GM12878 (cell line): ENCODE data around the gene TMEM18.

Source experiments
- CTCF ChIP-seq, 3 experiments: IDR thresholded peaks in 2 of 3; conservative IDR thresholded peaks in 1 of 3; 2 replicates each; pipeline ENCODE4 v1.5.1; 2011; ENCODE audit warnings: low read depth in 3 of 3, low read length in 3 of 3, mild to moderate bottlenecking in 3 of 3, control low read depth in 2 of 3, moderate library complexity in 2 of 3, inconsistent platforms in 1 of 3, mixed read lengths in 1 of 3; ENCODE audit not compliant: control insufficient read depth in 2 of 3, insufficient read depth in 1 of 3; ENCODE audit errors: extremely low read depth in 1 of 3
- EP300 ChIP-seq, 2 experiments: fragments of 150-350 bp in 1 of 2; IDR thresholded peaks; 2 replicates each; pipeline ENCODE4 v1.6.1; 2011 to 2012; ENCODE audit warnings: low read depth in 2 of 2, low read length in 2 of 2, borderline replicate concordance in 1 of 2, improper control_type of control experiment in 1 of 2, inconsistent platforms in 1 of 2; ENCODE audit not compliant: control insufficient read depth in 1 of 2
- FOXK2 ChIP-seq: fragments of 450-650 bp; IDR thresholded peaks from 2 replicates; pipeline ENCODE4 v1.6.1; 2017; ENCODE audit warnings: mild to moderate bottlenecking, moderate library complexity
- MXI1 ChIP-seq: fragments of 150-350 bp; IDR thresholded peaks from 2 replicates; pipeline ENCODE4 v1.6.1; 2011; ENCODE audit warnings: low read depth, mild to moderate bottlenecking, inconsistent platforms, low read length, improper control_type of control experiment
- RCOR1 ChIP-seq: conservative IDR thresholded peaks from 2 replicates; pipeline ENCODE4 v1.6.1; 2012; ENCODE audit warnings: low read depth, low read length, improper control_type of control experiment
- SUPT20H ChIP-seq: IDR thresholded peaks from 2 replicates; pipeline ENCODE4 v1.6.1; 2011; ENCODE audit warnings: low read depth, mild to moderate bottlenecking, low read length, moderate library complexity, borderline replicate concordance; ENCODE audit not compliant: control insufficient read depth
- ZNF274 ChIP-seq: IDR thresholded peaks from one replicate; pipeline ENCODE4 v1.8.0; 2011; ENCODE audit not compliant: insufficient read length, insufficient read depth

GRCh38 chr2:673615-674320 is 3.4 kb downstream of the TMEM18 start:
- TF ChIP-seq RCOR1 (no peak), MXI1 (no peak), CTCF (IDR thresholded peaks at IDR 0.05 in 2 of 3, conservative IDR thresholded peaks at IDR 0.05 in 1 of 3; ENCODE audit: control insufficient read depth in 2 of 3, extremely low read depth in 1 of 3, insufficient read depth in 1 of 3, low read depth in 3 of 3, low read length in 3 of 3) (no peak), ZNF274 (no peak), EP300 (IDR thresholded peaks at IDR 0.05; ENCODE audit: borderline replicate concordance in 1 of 2, control insufficient read depth in 1 of 2, low read depth in 2 of 2, low read length in 2 of 2) (no peak), SUPT20H (no peak), FOXK2 (no peak)
